GM18858 (cell line): ENCODE measurements around the gene EEFSEC.
A peak's percentile ranks its signal among the peaks of the same experiment; 100 is the strongest.

Experiments used
- ATAC-seq: cut with Tn5 transposase; IDR thresholded peaks from one replicate; pipeline ENCODE4 v1.9.1; 2021; ENCODE audit not compliant: unreplicated experiment

The EEFSEC gene

DNA sequence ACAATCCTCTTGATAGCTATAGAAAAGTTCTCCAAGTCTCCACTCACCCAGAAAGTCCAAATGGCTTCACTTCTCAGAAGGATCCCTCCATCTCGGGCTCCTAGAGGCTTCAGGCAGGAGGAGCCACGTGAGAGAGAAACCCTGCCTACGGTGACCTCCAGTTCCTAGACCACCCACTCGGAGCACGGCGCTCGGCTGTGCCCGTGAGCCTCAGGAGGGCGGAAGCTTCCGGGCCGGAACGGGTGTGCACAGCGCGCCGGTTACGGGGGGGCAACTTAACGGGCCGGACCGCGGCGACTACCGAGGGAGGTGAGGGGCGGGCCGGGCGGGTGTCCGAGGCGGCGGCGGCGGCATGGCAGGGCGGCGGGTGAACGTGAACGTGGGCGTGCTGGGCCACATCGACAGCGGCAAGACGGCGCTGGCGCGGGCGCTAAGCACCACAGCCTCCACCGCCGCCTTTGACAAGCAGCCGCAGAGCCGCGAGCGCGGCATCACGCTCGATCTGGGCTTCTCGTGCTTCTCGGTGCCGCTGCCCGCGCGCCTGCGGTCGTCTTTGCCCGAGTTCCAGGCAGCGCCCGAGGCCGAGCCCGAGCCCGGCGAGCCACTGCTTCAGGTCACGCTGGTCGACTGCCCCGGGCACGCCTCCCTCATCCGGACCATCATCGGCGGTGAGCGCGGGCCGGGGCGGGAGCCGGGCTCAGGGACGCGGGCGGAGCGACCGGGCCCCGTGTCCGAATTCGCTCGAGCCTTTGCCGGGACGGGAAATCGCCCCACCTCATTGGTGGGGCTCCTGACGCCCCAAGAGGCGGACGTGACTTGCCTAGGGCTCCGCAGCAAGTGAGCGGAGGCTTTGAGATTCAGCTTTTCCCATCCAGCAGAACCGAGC lies at the start of gene EEFSEC:
Gene EEFSEC (plus strand): TSS at position 326 of the 886 bp plus-strand sequence. CDS start 27 bp downstream, at position 353.
- ATAC-seq: peak; percentile 48

DNA sequence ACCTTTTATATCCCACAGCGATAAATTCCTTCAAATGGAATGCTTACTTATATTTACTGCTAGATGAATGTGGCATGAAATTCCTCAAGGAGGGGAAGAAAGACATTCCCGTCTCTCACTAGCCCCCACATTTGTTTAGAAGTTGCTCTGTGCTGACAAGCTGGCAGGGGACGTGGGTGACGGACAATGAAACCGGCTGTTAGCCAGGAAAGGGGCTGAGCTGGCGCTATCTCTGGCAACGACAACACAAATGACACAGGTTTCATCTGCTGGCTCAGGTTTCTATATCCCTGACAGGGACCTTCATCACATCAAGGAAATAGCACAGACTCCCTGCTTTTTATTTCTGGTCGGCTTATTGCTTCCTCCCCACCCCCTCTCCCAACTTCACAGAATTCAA lies 45.4 kb upstream of the EEFSEC start:
- no peak for ATAC-seq

DNA sequence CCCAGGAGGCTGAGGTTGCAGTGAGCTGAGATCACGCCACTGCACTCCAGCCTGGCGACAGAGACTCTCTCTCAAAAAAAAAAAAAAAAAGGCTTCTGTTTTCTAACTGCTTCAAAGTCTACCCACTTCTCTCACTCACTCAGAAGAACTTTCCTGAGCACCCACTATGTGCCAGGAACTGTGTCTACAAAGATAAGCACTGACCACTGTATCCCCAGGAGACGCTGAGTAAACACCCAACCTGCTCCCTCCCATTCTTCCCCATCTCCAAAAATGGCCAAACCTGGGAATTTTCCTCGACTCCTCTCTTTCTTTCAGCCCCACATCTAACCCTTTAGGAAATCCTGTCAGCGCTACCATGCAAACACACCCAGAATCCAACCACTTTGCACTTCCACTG lies 42.1 kb upstream of the EEFSEC start:
- ATAC-seq: no peak

DNA sequence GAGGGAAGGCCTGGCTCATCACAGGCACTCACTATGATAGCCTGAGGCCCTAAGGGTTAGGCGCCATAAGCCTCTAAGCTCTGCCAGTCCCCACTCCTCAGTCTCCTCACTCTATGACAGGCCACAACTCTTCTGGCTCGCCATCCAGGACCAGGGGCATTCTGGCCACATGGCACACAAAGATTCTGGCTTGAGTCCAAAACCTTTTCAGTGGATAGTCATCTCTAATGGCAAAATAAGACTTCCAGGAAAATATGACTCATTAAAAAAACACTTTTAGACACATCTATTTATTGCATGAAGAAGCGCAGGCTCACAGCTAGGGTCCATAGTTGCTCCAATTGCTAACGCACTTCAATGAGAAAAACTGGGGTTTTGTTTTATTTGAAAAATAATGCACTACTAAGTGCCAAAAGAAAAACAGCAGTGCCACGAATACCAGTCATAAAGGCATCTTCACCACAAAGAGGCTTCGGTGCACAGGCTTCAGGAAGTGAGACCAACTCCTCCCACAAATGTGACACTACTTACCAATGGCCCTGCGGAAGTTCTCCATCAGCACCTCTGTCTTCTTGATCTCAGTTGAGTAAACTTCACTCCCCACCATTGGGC lies 40.8 kb upstream of the EEFSEC start:
- ATAC-seq: no peak

DNA sequence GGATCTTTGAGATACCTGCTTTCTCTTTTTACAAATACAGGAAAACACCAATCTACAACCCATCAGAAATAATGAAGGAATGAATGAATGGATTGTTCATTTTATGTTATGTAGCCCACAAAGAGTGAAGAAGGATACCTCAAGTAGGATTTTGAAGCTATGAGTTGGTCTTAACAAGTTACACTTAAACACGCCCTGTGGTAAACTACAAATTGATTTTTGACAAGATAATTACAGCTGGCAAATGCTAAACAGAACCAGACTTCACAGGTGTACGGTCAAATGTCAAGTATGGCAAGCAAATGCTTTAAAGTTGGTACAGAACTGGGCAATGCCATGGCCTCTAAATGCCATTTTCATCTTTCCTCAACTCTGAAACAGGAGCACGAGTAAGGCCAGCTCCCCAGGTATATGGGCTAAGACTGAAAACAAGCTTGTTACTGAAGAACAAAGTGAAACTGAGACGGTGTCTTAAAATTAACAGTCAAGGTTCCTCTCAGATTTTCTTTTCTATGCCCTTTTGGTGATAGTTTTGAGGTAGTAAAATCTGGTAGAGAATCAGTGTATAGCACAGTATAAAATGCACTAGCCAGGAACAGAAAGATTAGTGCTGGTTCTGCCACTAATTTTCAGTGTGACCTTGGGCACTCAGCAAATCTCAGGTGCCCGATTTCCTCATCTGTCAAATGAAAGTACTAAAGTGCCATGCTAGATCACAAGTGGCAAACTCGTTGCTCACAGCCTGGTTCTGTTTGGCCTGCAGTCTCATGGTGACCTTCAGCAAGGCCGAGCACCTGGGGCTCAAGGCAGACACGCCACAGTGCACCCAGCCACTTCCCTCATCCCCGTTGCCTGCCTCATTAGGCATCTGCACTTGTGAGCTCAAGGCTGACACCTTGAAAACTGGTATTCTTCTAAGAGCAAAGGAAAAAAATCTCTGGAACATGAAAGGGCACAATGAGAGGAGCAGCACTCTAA lies 39.2 kb upstream of the EEFSEC start:
- no peak for ATAC-seq

DNA sequence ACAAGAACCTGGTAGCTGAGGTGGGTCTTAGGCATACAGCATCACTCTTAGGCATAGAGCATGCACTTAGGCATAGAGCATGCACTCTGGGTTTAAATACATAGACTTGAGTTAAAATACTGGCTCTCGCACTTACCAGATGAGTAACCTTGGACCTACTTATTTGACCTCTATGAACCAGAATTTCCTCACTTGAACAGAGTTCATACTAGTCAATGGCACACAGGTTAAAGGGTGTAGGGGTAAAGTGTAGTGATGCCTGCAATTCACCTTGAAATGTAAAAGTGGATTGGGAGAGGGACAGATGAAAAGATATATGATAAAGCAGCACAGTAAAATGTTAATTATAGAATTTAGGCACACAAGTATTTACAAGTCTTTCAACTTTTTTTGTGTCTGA lies 31.3 kb upstream of the EEFSEC start:
- no peak for ATAC-seq

DNA sequence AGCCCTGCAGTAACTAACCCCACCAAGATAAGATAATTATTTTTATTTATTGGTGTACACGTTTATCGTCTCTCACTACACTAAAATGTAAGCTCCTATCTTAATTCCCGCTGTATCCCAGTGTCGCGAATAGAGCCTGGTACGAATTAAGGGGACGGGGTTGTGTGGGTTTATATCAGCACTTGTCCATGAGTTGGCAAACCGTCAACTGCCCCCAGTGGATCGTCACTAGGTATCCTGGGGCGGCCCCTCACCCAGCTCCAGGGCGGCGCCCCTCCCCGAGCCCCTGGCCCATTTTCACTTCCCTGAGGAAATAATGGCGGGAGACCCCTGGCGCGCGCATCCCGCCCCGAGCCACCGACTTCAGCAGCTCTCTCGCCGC lies 30.1 kb upstream of the EEFSEC start:
- ATAC-seq: no peak

- peak; percentile 90 for ATAC-seq
Measured at GRCh38 chr3:128123538-128124368, 29.5 kb upstream of the EEFSEC start, which contains the start of gene RUVBL1. Gene RUVBL1, minus strand, starts transcription at chr3:128123812. Its CDS starts 88 bp downstream, at chr3:128123724.

DNA sequence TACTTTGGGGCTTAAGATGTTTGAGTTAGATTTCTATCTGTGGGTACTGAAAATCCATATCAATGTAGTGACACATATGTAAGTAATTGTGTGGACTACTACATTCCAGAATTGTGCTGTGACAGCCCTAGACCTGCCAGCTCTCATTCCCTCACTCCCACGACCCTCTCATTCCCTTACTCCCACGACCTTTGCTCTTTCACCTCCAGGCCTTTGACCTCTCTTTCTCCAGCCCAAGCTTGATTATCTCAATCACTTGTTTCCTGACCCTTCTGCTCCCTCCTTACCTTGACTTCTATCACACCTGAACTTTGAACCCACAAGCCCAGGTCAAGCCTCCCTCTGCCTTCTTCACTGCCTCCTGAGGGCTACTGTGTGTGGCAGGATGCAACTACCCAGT lies 26.0 kb upstream of the EEFSEC start:
- no peak for ATAC-seq

GRCh38 chr3:128128251-128128650 lies 25.0 kb upstream of the EEFSEC start:
- no peak for ATAC-seq

DNA sequence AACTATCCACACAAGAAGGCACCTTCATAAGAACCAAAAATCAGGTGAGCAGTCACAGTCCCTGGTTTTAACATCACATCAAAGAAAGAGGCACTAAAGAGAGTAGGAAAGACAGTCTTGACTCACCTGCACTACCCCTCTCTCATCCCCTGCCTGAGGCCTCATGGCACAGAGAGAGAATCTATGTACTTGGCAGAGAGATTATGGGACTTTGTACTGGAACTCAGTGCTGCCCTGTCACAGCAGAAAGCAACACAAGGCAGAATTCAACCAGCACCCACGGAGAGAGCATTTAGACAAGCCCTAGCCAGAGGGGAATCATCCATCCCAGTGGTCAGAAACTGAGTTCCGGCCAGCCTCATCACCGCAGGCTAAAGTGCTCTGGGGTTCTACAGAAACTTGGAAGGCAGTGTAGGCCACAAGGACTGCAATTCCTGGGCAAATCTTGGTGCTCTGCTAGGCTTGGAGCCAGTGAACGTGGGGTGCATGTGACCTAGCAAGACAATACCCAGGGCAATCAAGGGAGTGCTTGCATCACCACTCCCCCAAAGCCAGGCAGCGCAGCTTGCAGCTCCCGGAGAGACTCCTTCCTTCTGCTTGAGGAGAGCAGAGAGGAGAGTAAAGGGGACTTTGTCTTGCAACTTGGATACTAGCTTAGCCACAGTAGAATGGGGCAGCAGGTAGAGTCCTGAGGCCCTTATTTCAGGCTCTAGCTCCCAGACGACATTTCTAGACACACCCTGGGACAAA lies 21.2 kb upstream of the EEFSEC start:
- no peak for ATAC-seq

DNA sequence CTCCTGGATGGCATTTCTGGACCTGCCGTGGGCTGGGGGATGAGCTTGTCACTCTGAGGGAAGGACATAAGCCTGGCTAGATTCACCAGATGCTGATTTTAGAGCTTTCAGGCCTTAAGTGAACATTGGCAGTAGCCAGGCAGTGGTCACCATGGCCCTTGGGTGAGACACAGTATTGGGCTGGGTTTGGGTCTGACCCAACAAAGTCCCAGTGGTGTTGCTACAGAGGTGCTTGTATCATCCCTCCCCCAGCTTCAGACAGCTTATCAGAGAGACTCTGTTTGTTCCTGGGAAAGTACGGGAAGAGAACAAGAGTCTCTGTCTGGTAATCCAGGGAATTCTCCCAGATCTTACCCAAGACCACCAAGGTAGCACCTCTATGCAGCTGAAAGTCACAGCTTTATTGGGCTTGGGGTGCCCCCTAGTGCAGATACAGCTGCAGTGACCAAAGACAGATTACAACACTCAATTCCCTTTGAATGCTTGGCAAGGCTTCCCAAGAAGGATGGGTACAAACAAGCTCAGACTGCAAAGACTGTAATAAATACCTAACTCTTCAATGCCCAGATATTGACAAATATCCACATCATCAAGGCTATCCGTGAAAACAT lies 19.9 kb upstream of the EEFSEC start:
- ATAC-seq: no peak

DNA sequence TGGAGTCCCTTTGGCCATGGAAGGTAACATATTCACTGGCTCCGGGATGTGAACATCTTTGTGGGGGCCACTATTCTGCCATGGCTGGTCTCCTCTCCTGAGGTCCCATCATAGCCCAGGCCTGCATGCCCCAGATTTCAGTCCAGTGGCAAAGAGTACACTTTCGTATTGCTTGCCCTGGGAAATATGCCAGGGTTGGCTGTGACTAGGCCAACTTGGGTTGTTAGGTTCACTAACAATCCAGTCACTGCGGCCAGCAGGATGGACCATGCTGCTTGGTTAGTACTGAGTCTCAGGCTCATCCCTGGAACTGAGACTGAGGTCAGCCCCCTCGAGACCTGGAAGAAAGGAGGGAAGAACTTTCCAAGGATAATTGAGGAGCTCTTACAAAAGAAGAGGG lies 9.8 kb upstream of the EEFSEC start:
- no peak for ATAC-seq

- no peak for ATAC-seq
Measured at GRCh38 chr3:128144512-128145187, 8.6 kb upstream of the EEFSEC start.

GRCh38 chr3:128145279-128145678 lies 8.0 kb upstream of the EEFSEC start:
- ATAC-seq: no peak

DNA sequence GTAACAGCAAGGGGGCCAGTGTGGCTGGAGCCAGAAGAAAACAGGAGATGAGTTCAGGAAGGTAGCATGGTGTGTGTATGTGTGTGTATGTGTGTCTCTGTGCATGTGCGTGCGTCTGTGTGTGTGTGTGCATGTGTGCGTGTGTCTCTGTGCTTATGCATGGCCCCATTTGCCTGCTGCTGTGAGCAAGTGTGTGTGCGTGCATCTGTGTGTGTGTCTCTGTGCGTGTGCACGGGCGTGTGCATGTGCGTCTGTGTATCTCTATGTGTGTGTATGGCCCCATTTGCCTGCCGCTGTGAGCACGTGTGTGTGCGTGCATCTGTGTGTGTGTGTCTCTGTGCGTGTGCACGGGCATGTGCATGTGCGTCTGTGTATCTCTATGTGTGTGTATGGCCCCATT lies 7.1 kb upstream of the EEFSEC start:
- no peak for ATAC-seq

DNA sequence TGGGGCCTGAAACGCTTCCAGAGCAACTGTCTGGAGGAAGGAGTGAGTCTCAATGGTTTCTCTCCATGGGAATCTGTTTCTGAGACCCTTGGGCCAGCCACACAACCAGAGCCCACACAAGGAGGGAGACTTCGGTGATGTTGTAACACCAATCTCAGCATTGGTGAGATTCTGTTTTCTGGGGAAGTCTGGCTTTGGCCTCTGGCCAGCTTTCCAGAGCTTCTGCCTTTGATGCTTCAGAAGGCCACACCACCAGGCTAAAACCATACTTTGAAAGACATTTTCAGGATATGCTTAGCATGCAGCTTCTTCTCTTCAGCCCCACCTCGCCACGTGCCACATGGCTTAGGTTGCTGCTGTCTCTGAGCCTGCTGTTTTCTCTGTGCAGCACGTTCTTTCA lies 3.6 kb upstream of the EEFSEC start:
- no peak for ATAC-seq

DNA sequence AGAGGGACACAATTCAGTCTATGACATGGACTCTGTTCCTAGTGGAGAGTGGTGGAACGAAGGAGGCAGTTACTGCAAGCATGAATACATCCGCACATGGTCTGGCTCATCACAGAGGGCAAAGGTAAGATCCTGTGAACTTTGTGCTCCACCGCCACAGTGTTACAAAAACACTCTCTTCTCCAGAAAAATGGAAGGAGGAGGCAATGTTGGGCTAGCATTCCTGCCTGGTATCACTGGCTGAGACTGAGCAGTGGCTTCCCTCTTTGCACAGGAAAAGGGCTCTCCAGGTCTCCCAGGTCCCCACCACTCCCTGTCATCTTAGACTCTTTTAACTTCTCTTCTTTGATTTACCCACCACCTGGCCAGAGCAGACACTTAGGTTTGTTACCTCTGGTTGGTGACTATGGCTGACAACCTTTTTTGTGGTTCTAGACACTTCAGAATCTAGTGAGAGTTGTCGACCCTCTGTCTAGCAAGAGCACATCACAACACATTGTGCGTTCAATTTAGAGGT lies 1.5 kb upstream of the EEFSEC start:
- ATAC-seq: no peak
